Mesenchymal stem cell (in vitro differentiated cells and primary cell): Measurements from ENCODE around the gene STAU1.
A peak's percentile ranks its signal among the peaks of the same experiment; 100 is the strongest.

ENCODE experiments used
- DNase-seq: peaks from one replicate; pipeline ENCODE4 v3.0.0-alpha.2; 2013
- H2AFZ ChIP-seq: one replicate; pipeline ENCODE4 v1.6.1; 2013; ENCODE audit warnings: low read depth, mild to moderate bottlenecking, control low read depth, inconsistent platforms, low read length, moderate library complexity
- H2AK5ac ChIP-seq: 2 replicates; pipeline ENCODE4 v1.6.1; 2013; ENCODE audit warnings: low read length, moderate library complexity, mild to moderate bottlenecking, inconsistent platforms; ENCODE audit not compliant: severe bottlenecking
- H2BK120ac ChIP-seq: one replicate; pipeline ENCODE4 v1.6.1; 2013; ENCODE audit warnings: low read depth, mild to moderate bottlenecking, inconsistent platforms, low read length, moderate library complexity
- H2BK12ac ChIP-seq, 2 experiments: one replicate each; pipeline ENCODE4 v1.6.1; 2013; ENCODE audit warnings: inconsistent platforms in 2 of 2, low read length in 2 of 2, mild to moderate bottlenecking in 2 of 2, moderate library complexity in 2 of 2, control low read depth in 1 of 2
- H2BK15ac ChIP-seq: one replicate; pipeline ENCODE4 v1.6.1; 2013; ENCODE audit warnings: mild to moderate bottlenecking, low read depth, inconsistent platforms; ENCODE audit not compliant: poor library complexity, severe bottlenecking
- H2BK5ac ChIP-seq: 2 replicates; pipeline ENCODE4 v1.6.1; 2013; ENCODE audit warnings: low read depth, mild to moderate bottlenecking, low read length, control low read depth, inconsistent platforms; ENCODE audit not compliant: poor library complexity, severe bottlenecking
- H3K14ac ChIP-seq, 2 experiments: one replicate each; pipeline ENCODE4 v1.6.1; 2013; ENCODE audit warnings: inconsistent platforms in 2 of 2, low read length in 2 of 2, control low read depth in 1 of 2, mild to moderate bottlenecking in 1 of 2, moderate library complexity in 1 of 2
- H3K18ac ChIP-seq, 2 experiments: one replicate each; pipeline ENCODE4 v1.6.1; 2013; ENCODE audit warnings: inconsistent platforms in 2 of 2, low read length in 2 of 2, control low read depth in 1 of 2, low read depth in 1 of 2, mild to moderate bottlenecking in 1 of 2
- H3K23ac ChIP-seq, 2 experiments: one replicate each; pipeline ENCODE4 v1.6.1; 2013; ENCODE audit warnings: inconsistent platforms in 2 of 2, low read length in 2 of 2, mild to moderate bottlenecking in 2 of 2, moderate library complexity in 2 of 2, control low read depth in 1 of 2
- H3K27ac ChIP-seq: 2 replicates; pipeline ENCODE4 v1.5.1; 2013; ENCODE audit warnings: mild to moderate bottlenecking, moderate library complexity, low read length, control low read depth, inconsistent platforms; ENCODE audit not compliant: poor library complexity, severe bottlenecking
- H3K27me3 ChIP-seq, 2 experiments: 2 replicates each; pipeline versions ENCODE4 v1.6.1 to v1.7.0; 2013; ENCODE audit warnings: low read length in 2 of 2, mild to moderate bottlenecking in 2 of 2, moderate library complexity in 2 of 2, control low read depth in 1 of 2, inconsistent platforms in 1 of 2; ENCODE audit not compliant: control insufficient read depth in 1 of 2, insufficient read depth in 1 of 2
- H3K36me3 ChIP-seq, 2 experiments: 2 replicates each; pipeline versions ENCODE4 v1.6.1 to v1.7.0; 2013; ENCODE audit warnings: low read length in 2 of 2, control low read depth in 1 of 2, inconsistent platforms in 1 of 2, low read depth in 1 of 2, mild to moderate bottlenecking in 1 of 2; ENCODE audit not compliant: insufficient read depth in 2 of 2, control insufficient read depth in 1 of 2
- H3K4ac ChIP-seq, 2 experiments: one replicate each; pipeline ENCODE4 v1.6.1; 2013; ENCODE audit warnings: inconsistent platforms in 2 of 2, low read length in 2 of 2, mild to moderate bottlenecking in 2 of 2, moderate library complexity in 2 of 2, control low read depth in 1 of 2, low read depth in 1 of 2
- H3K4me1 ChIP-seq: 2 replicates; pipeline ENCODE4 v1.6.1; 2013; ENCODE audit warnings: low read depth, low read length, control low read depth; ENCODE audit not compliant: control insufficient read depth, insufficient read depth
- H3K4me2 ChIP-seq: 2 replicates; pipeline ENCODE4 v1.6.1; 2013; ENCODE audit warnings: low read length, mild to moderate bottlenecking, inconsistent platforms; ENCODE audit not compliant: poor library complexity, severe bottlenecking
- H3K4me3 ChIP-seq, 2 experiments: 2 replicates each; pipeline versions ENCODE4 v1.5.1 to v1.7.0; 2013; ENCODE audit warnings: low read length in 2 of 2, mild to moderate bottlenecking in 2 of 2, control low read depth in 1 of 2, low read depth in 1 of 2; ENCODE audit not compliant: insufficient read depth in 1 of 2
- H3K79me1 ChIP-seq: replicated peaks from 2 replicates; pipeline ENCODE4 v1.6.1; 2013; ENCODE audit warnings: mild to moderate bottlenecking, control low read depth, low read length, inconsistent platforms; ENCODE audit not compliant: poor library complexity, severe bottlenecking
- H3K9ac ChIP-seq: 2 replicates; pipeline ENCODE4 v1.7.0; 2013; ENCODE audit warnings: mild to moderate bottlenecking, low read length, moderate library complexity
- H3K9me3 ChIP-seq: 2 replicates; pipeline ENCODE4 v1.7.0; 2013; ENCODE audit warnings: mild to moderate bottlenecking, low read length; ENCODE audit not compliant: control insufficient read depth
- H4K8ac ChIP-seq: one replicate; pipeline ENCODE4 v1.6.1; 2013; ENCODE audit warnings: inconsistent platforms, mild to moderate bottlenecking, low read length, moderate library complexity
- H4K91ac ChIP-seq: one replicate; pipeline ENCODE4 v1.6.1; 2013; ENCODE audit warnings: mild to moderate bottlenecking, low read length, inconsistent platforms
- WGBS: methylation state at CpG from one replicate; pipeline ENCODE4 v1.1.7; 2013; ENCODE audit warnings: mixed read lengths; 5-methylcytosine and 5-hydroxymethylcytosine counted together

The STAU1 gene

DNA sequence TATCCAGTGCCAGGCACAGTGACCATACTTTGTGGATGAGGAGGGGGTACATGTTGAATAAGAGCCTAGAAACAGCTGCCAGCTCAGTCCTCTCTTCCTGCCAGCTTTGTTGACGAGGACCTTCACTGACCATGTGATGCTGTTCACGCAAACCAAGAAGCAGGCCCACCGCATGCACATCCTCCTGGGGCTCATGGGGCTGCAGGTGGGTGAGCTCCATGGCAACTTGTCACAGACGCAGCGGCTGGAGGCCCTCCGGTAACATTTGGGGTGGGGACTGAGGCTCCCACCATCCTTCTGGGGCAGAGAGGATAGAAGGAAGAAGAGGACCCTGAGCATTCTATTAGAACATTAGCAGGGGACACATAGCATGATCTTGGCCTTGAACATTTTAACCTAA, 46.7 kb upstream of the STAU1 start:
- Histone ChIP-seq H3K27me3 (no peaks in the 10 kb centered on the region), H3K18ac (no peak overlapping the region), H2BK12ac (no peak overlapping the region), H3K14ac (no peak overlapping the region), H3K36me3 (peaks cover 69 to 89% of the 10 kb centered on the region in 2 experiments), H3K4me1 (no peaks in the 10 kb centered on the region), H3K4me2 (no peak overlapping the region), H4K91ac (no peak overlapping the region), H3K23ac (no peak overlapping the region), H3K9ac (no peak overlapping the region), H2BK15ac (no peak overlapping the region), H3K9me3 (no peaks in the 10 kb centered on the region), H3K27ac (no peak overlapping the region), H2AFZ (no peak overlapping the region), H3K4me3 (no peak overlapping the region), H2BK5ac (no peak overlapping the region), H2BK120ac (no peak overlapping the region), H2AK5ac (no peak overlapping the region), H3K4ac (no peak overlapping the region), H4K8ac (no peak overlapping the region), H3K79me1 (peaks cover 18% of the 10 kb centered on the region)
- no peak for DNase-seq
- WGBS: 98% methylated on average over 6 of the region's 6 CpGs

- no peaks in the 10 kb centered on the region for H3K9me3 ChIP-seq
- H3K36me3 ChIP-seq: peaks cover 65 to 89% of the 10 kb centered on the region in 2 experiments
- H3K27ac ChIP-seq: no peak overlapping the region
- no peak overlapping the region for H2BK5ac ChIP-seq
- no peak overlapping the region for H2BK15ac ChIP-seq
- H3K18ac ChIP-seq: no peak overlapping the region
- H3K14ac ChIP-seq: no peak overlapping the region
- H2AFZ ChIP-seq: no peak overlapping the region
- H3K27me3 ChIP-seq: no peaks in the 10 kb centered on the region
- WGBS: 97% methylated on average over 10 of the region's 10 CpGs
- H3K4me1 ChIP-seq: no peaks in the 10 kb centered on the region
- H3K9ac ChIP-seq: no peak overlapping the region
- H2BK120ac ChIP-seq: no peak overlapping the region
- no peak overlapping the region for H4K8ac ChIP-seq
- H4K91ac ChIP-seq: no peak overlapping the region
- peaks cover 14% of the 10 kb centered on the region for H3K79me1 ChIP-seq
- H3K23ac ChIP-seq: no peak overlapping the region
- no peak for DNase-seq
- no peak overlapping the region for H3K4ac ChIP-seq
- H3K4me3 ChIP-seq: no peak overlapping the region
- no peak overlapping the region for H2AK5ac ChIP-seq
- no peak overlapping the region for H2BK12ac ChIP-seq
- H3K4me2 ChIP-seq: no peak overlapping the region
Observed at GRCh38 chr20:49233226-49233625, 45.1 kb upstream of the STAU1 start.

- H3K4me3 ChIP-seq: no peak overlapping the region
- H2BK12ac ChIP-seq: no peak overlapping the region
- no peak overlapping the region for H3K4ac ChIP-seq
- no peak overlapping the region for H2BK120ac ChIP-seq
- no peak overlapping the region for H3K9ac ChIP-seq
- H3K23ac ChIP-seq: no peak overlapping the region
- H3K27me3 ChIP-seq: no peaks in the 10 kb centered on the region
- no peak overlapping the region for H2BK15ac ChIP-seq
- H3K4me1 ChIP-seq: no peaks in the 10 kb centered on the region
- H4K8ac ChIP-seq: no peak overlapping the region
- no peak overlapping the region for H2AK5ac ChIP-seq
- WGBS: 98% methylated on average over 7 of the region's 7 CpGs
- no peak overlapping the region for H2BK5ac ChIP-seq
- no peak for DNase-seq
- no peak overlapping the region for H3K14ac ChIP-seq
- H4K91ac ChIP-seq: no peak overlapping the region
- peaks cover 14% of the 10 kb centered on the region for H3K79me1 ChIP-seq
- H3K9me3 ChIP-seq: no peaks in the 10 kb centered on the region
- no peak overlapping the region for H3K27ac ChIP-seq
- H3K4me2 ChIP-seq: no peak overlapping the region
- no peak overlapping the region for H3K18ac ChIP-seq
- H2AFZ ChIP-seq: no peak overlapping the region
- peaks cover 69 to 83% of the 10 kb centered on the region in 2 experiments for H3K36me3 ChIP-seq
Observed at GRCh38 chr20:49231471-49231870, 43.3 kb upstream of the STAU1 start.

- no peak overlapping the region for H3K14ac ChIP-seq
- H2BK12ac ChIP-seq: no peak overlapping the region
- H3K4me2 ChIP-seq: no peak overlapping the region
- no peak overlapping the region for H2BK120ac ChIP-seq
- H2BK15ac ChIP-seq: no peak overlapping the region
- no peak overlapping the region for H4K8ac ChIP-seq
- H3K36me3 ChIP-seq: peaks cover 70 to 85% of the 10 kb centered on the region in 2 experiments
- no peak overlapping the region for H2BK5ac ChIP-seq
- H3K9ac ChIP-seq: no peak overlapping the region
- H3K4me3 ChIP-seq: no peak overlapping the region
- H3K27ac ChIP-seq: no peak overlapping the region
- no peaks in the 10 kb centered on the region for H3K9me3 ChIP-seq
- no peak overlapping the region for H3K4ac ChIP-seq
- H3K79me1 ChIP-seq: peaks cover 16% of the 10 kb centered on the region
- H3K27me3 ChIP-seq: no peaks in the 10 kb centered on the region
- H3K18ac ChIP-seq: no peak overlapping the region
- H3K23ac ChIP-seq: no peak overlapping the region
- DNase-seq: peak; percentile 69
- no peak overlapping the region for H4K91ac ChIP-seq
- WGBS: 83% methylated on average over 7 of the region's 8 CpGs
- H3K4me1 ChIP-seq: no peaks in the 10 kb centered on the region
- no peak overlapping the region for H2AK5ac ChIP-seq
- H2AFZ ChIP-seq: no peak overlapping the region
Observed at GRCh38 chr20:49230561-49231133, 42.5 kb upstream of the STAU1 start.
